Neural cell (in vitro differentiated cells): ENCODE results near the gene STIM2. TPM values are rescaled to one million over a fixed set of nuclear protein-coding genes. Genes with fewer than 3 reads are reported as not detected.

ENCODE experiments used
- H2AFZ ChIP-seq: fragments of 200-600, 300-800 bp; sonication (generic), shearing (Covaris generic); 2 replicates; pipeline ENCODE4 v1.6.0; 2014; ENCODE audit warnings: low read depth, mild to moderate bottlenecking, antibody characterized with exemption, low read length, moderate library complexity
- H3F3A ChIP-seq: fragments of 200-600 bp; shearing (Covaris generic); 2 replicates; pipeline ENCODE4 v1.6.1; 2016; ENCODE audit warnings: mild to moderate bottlenecking, moderate library complexity, mixed read lengths, antibody characterized with exemption, low read length; ENCODE audit not compliant: insufficient read depth, poor library complexity, severe bottlenecking
- H3K27ac ChIP-seq: fragments of 200-600, 300-800 bp; sonication (generic), shearing (Covaris generic); 2 replicates; pipeline ENCODE4 v1.5.1; 2014; ENCODE audit warnings: mild to moderate bottlenecking, low read length, moderate library complexity
- H3K27me3 ChIP-seq: fragments of 300-800, 200-600 bp; sonication (generic), shearing (Covaris generic); 2 replicates; pipeline ENCODE4 v1.6.0; 2014; ENCODE audit warnings: mild to moderate bottlenecking, low read depth, low read length, moderate library complexity; ENCODE audit not compliant: insufficient read depth
- H3K36me3 ChIP-seq: fragments of 300-800, 200-600 bp; sonication (generic), shearing (Covaris generic); 2 replicates; pipeline ENCODE4 v1.5.1; 2014; ENCODE audit warnings: mild to moderate bottlenecking, antibody characterized with exemption, low read length, moderate library complexity; ENCODE audit not compliant: insufficient read depth
- H3K4me2 ChIP-seq: fragments of 300-800, 200-600 bp; sonication (generic), shearing (Covaris generic); 2 replicates; pipeline ENCODE4 v1.6.0; 2014; ENCODE audit warnings: mild to moderate bottlenecking, low read length
- H3K4me3 ChIP-seq: fragments of 300-800, 200-600 bp; sonication (generic), shearing (Covaris generic); 2 replicates; pipeline ENCODE4 v1.5.1; 2014; ENCODE audit warnings: mild to moderate bottlenecking, low read length, moderate library complexity
- H3K79me2 ChIP-seq: fragments of 200-600 bp; shearing (Covaris generic); replicated peaks from 2 replicates; pipeline ENCODE4 v1.6.0; 2014; ENCODE audit warnings: mild to moderate bottlenecking, low read length, moderate library complexity; ENCODE audit not compliant: insufficient read depth
- H3K9ac ChIP-seq: fragments of 300-800, 200-600 bp; sonication (generic), shearing (Covaris generic); 2 replicates; pipeline ENCODE4 v1.6.1; 2016; ENCODE audit warnings: mild to moderate bottlenecking, low read length, mixed read lengths
- H3K9me2 ChIP-seq: fragments of 200-600 bp; shearing (Covaris generic); 2 replicates; pipeline ENCODE4 v1.6.1; 2016; ENCODE audit warnings: mild to moderate bottlenecking, low read length, mixed read lengths; ENCODE audit not compliant: insufficient read depth
- H3K9me3 ChIP-seq: fragments of 200-600, 300-800 bp; sonication (generic), shearing (Covaris generic); 2 replicates; pipeline ENCODE4 v1.6.1; 2016; ENCODE audit warnings: mild to moderate bottlenecking, mixed run types, low read length, moderate library complexity, mixed read lengths
- H4K20me1 ChIP-seq: fragments of 200-600 bp; shearing (Covaris generic); 2 replicates; pipeline ENCODE4 v1.6.1; 2016; ENCODE audit warnings: mild to moderate bottlenecking, mixed run types; ENCODE audit not compliant: insufficient read depth
- EP300 ChIP-seq: fragments of 450-650 bp; conservative IDR thresholded peaks from 2 replicates; pipeline ENCODE4 v1.6.1; 2014; ENCODE audit warnings: antibody characterized with exemption, mild to moderate bottlenecking, moderate library complexity; ENCODE audit not compliant: poor library complexity, severe bottlenecking
- EZH2 ChIP-seq: fragments of 200-600, 300-800 bp; shearing (Covaris generic), sonication (generic); IDR thresholded peaks from 2 replicates; pipeline ENCODE4 v1.6.1; 2014; ENCODE audit warnings: antibody characterized with exemption, low read length, borderline replicate concordance, mild to moderate bottlenecking; ENCODE audit not compliant: insufficient read depth, poor library complexity, severe bottlenecking
- MXI1 ChIP-seq: fragments of 450-650 bp; conservative IDR thresholded peaks from 2 replicates; pipeline ENCODE4 v1.6.1; 2014; ENCODE audit warnings: antibody characterized with exemption, mild to moderate bottlenecking; ENCODE audit not compliant: poor library complexity, severe bottlenecking
- POLR2AphosphoS5 ChIP-seq: IDR thresholded peaks from 2 replicates; pipeline ENCODE4 v1.6.1; 2012
- RAD21 ChIP-seq: fragments of 450-650 bp; conservative IDR thresholded peaks from 2 replicates; pipeline ENCODE4 v1.6.1; 2014; ENCODE audit warnings: antibody characterized with exemption, mild to moderate bottlenecking, moderate library complexity
- SMC3 ChIP-seq: fragments of 450-650 bp; conservative IDR thresholded peaks from 2 replicates; pipeline ENCODE4 v1.6.1; 2014; ENCODE audit warnings: antibody characterized with exemption, mild to moderate bottlenecking, moderate library complexity; ENCODE audit not compliant: poor library complexity
- TAF1 ChIP-seq: IDR thresholded peaks from 2 replicates; pipeline ENCODE4 v1.6.1; 2012; ENCODE audit warnings: low read depth
- polyA plus RNA-seq: library from polyadenylated mRNA; depleted of rRNA; stranded (reverse); fragments of >200 nt; gene quantifications from 2 replicates; pipeline ENCODE4 v1.2.3, GENCODE V29; 2014
- TF ChIP-seq, protein P1 (sequence below): IDR thresholded peaks from 2 replicates; pipeline ENCODE4 v1.6.1; 2012; ENCODE audit warnings: borderline replicate concordance
- TF ChIP-seq, protein P2 (sequence below): fragments of 450-650 bp; IDR thresholded peaks from 2 replicates; pipeline ENCODE4 v1.5.1; 2014; ENCODE audit warnings: antibody characterized with exemption, mild to moderate bottlenecking, moderate library complexity; ENCODE audit not compliant: poor library complexity, severe bottlenecking

STIM2 gene
- polyA plus RNA-seq, 1 donor from 2014 or later = 25.3 TPM

DNA sequence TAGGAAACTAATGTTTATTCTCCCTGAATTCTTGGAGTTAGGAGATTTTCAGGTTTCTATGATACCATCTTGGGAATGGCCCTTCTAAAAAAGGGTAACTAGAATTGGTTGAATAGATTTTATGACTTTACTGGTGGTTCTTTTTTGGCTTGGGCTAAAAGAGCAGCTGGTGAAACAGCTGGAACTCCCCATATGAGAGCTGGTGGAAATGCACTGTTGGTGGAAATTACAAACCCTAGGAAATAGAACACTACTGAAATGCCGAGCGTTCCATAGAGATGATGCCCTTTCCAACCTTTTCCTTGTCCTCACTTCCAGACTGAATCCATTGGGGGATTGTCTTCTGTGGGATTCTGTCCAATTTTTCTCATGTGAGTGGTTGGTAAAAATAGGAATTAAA, 139.5 kb downstream of the STIM2 start:
- Histone ChIP-seq H3K4me3 (no peak overlapping the region), H3K9me2 (no peaks in the 10 kb centered on the region), H3K9ac (no peak overlapping the region), H3K9me3 (no peaks in the 10 kb centered on the region), H3K36me3 (no peaks in the 10 kb centered on the region), H3K27me3 (no peaks in the 10 kb centered on the region), H4K20me1 (no peaks in the 10 kb centered on the region), H3F3A (no peaks in the 10 kb centered on the region), H3K79me2 (no peaks in the 10 kb centered on the region), H2AFZ (no peak overlapping the region), H3K4me2 (no peak overlapping the region), H3K27ac (no peak overlapping the region)
- TF ChIP-seq RAD21 (no peak), TAF1 (no peak), EP300 (no peak), EZH2 (no peak), MXI1 (no peak), SMC3 (no peak), POLR2AphosphoS5 (no peak)
- TF ChIP-seq, protein P1, sequence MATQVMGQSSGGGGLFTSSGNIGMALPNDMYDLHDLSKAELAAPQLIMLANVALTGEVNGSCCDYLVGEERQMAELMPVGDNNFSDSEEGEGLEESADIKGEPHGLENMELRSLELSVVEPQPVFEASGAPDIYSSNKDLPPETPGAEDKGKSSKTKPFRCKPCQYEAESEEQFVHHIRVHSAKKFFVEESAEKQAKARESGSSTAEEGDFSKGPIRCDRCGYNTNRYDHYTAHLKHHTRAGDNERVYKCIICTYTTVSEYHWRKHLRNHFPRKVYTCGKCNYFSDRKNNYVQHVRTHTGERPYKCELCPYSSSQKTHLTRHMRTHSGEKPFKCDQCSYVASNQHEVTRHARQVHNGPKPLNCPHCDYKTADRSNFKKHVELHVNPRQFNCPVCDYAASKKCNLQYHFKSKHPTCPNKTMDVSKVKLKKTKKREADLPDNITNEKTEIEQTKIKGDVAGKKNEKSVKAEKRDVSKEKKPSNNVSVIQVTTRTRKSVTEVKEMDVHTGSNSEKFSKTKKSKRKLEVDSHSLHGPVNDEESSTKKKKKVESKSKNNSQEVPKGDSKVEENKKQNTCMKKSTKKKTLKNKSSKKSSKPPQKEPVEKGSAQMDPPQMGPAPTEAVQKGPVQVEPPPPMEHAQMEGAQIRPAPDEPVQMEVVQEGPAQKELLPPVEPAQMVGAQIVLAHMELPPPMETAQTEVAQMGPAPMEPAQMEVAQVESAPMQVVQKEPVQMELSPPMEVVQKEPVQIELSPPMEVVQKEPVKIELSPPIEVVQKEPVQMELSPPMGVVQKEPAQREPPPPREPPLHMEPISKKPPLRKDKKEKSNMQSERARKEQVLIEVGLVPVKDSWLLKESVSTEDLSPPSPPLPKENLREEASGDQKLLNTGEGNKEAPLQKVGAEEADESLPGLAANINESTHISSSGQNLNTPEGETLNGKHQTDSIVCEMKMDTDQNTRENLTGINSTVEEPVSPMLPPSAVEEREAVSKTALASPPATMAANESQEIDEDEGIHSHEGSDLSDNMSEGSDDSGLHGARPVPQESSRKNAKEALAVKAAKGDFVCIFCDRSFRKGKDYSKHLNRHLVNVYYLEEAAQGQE = no peak
- TF ChIP-seq, protein P2, sequence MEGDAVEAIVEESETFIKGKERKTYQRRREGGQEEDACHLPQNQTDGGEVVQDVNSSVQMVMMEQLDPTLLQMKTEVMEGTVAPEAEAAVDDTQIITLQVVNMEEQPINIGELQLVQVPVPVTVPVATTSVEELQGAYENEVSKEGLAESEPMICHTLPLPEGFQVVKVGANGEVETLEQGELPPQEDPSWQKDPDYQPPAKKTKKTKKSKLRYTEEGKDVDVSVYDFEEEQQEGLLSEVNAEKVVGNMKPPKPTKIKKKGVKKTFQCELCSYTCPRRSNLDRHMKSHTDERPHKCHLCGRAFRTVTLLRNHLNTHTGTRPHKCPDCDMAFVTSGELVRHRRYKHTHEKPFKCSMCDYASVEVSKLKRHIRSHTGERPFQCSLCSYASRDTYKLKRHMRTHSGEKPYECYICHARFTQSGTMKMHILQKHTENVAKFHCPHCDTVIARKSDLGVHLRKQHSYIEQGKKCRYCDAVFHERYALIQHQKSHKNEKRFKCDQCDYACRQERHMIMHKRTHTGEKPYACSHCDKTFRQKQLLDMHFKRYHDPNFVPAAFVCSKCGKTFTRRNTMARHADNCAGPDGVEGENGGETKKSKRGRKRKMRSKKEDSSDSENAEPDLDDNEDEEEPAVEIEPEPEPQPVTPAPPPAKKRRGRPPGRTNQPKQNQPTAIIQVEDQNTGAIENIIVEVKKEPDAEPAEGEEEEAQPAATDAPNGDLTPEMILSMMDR = no peak

DNA sequence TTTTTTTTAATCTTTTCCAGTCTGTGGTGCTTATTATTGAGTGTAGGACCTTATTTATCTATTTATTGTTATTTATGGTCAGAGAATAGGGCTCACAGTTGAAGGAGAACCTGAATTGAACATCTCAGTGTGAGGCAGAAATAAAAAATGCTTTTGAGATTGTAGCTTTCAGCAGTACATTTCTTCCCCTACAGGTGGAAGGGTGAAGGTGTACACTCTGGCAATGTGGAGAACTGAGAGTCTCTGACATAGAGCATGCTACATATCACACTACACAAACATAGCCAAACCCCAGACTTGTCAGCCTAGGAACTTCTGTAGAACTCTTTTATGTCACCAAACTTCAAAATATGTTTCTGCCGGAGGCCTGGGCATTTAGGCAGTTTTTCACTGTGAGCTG, 140.2 kb downstream of the STIM2 start:
- no peak overlapping the region for H2AFZ ChIP-seq
- no peak overlapping the region for H3K9ac ChIP-seq
- TF ChIP-seq, protein P1 = no peak

More for the DNA sequence above, 140.2 kb downstream of the STIM2 start:
- Histone ChIP-seq H4K20me1 (no peaks in the 10 kb centered on the region), H3K9me3 (no peaks in the 10 kb centered on the region), H3K27me3 (no peaks in the 10 kb centered on the region), H3K9me2 (no peaks in the 10 kb centered on the region), H3K4me2 (no peak overlapping the region), H3K4me3 (no peak overlapping the region), H3K27ac (no peak overlapping the region), H3K36me3 (no peaks in the 10 kb centered on the region), H3K79me2 (no peaks in the 10 kb centered on the region), H3F3A (no peaks in the 10 kb centered on the region)
